SK-N-MC (cell line): ENCODE measurements around the gene KAT6B.

ENCODE experiments used
- DNase-seq: peaks from one replicate; pipeline ENCODE4 v3.0.0-alpha.2; 2011; ENCODE audit warnings: low read depth, low spot score
- H3K27ac ChIP-seq: fragments of 200-600 bp; sonication (generic); 2 replicates; pipeline ENCODE4 v1.5.1; 2016; ENCODE audit warnings: mixed run types
- H3K36me3 ChIP-seq: fragments of 200-600 bp; sonication (generic); 2 replicates; pipeline ENCODE4 v1.6.1; 2017; ENCODE audit warnings: antibody characterized with exemption, low read length, mixed read lengths; ENCODE audit not compliant: insufficient read depth
- H3K4me3 ChIP-seq: fragments of 200-600 bp; sonication (generic); 2 replicates; pipeline ENCODE4 v1.5.1; 2016
- H3K9ac ChIP-seq: fragments of 200-600 bp; sonication (generic); 2 replicates; pipeline ENCODE4 v1.8.0; 2017; ENCODE audit warnings: mixed run types, mixed read lengths; ENCODE audit not compliant: insufficient read length
- H3K9me3 ChIP-seq: fragments of 200-600 bp; sonication (generic); 2 replicates; pipeline ENCODE4 v1.6.1; 2017; ENCODE audit warnings: low read depth, mild to moderate bottlenecking, antibody characterized with exemption, low read length, moderate library complexity, mixed read lengths
- EZH2 ChIP-seq: fragments of 200-600 bp; sonication (generic); IDR thresholded peaks from one replicate; pipeline ENCODE4 v1.6.1; 2017; ENCODE audit warnings: antibody characterized with exemption
- FOXP2 ChIP-seq: optimal IDR thresholded peaks from 2 replicates; pipeline ENCODE3; 2011; ENCODE audit warnings: mild to moderate bottlenecking, moderate library complexity; ENCODE audit not compliant: insufficient read depth; ENCODE audit errors: extremely low read length, control extremely low read depth
- POLR2AphosphoS5 ChIP-seq: IDR thresholded peaks from 2 replicates; pipeline ENCODE4 v1.6.1; 2012; ENCODE audit warnings: mild to moderate bottlenecking, low read depth, low read length, borderline replicate concordance

The KAT6B gene

GRCh38 chr10:74827045-74827441 is 643 bp downstream of the KAT6B start:
- H3K4me3 ChIP-seq, result peak overlapping the region; percentile 70
- H3K9me3 ChIP-seq, result no peaks in the 10 kb centered on the region
- H3K27ac ChIP-seq, result no peak overlapping the region
- no peak for TF ChIP-seq POLR2AphosphoS5
- no peak overlapping the region for H3K9ac ChIP-seq
- H3K36me3 ChIP-seq, result no peaks in the 10 kb centered on the region
- DNase-seq, result no peak

DNA sequence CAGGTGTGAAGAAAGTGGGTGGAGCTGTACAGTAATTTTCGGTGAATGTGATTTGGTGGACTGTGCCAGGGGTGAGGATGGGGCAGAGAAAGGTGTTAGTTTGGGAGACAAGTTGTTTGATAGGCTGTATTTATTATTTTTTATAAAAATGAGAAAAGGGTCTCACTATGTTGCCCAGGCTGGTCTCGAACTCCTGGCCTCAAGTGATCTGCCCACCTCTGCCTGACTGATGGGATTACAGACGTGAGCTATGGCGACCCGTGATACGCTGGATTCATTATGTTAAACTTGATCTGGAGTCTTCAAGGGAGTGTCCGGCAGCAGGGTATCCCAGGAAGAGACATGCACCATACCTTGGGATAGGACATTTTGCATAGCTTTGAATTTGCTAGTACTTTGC is 1.3 kb downstream of the KAT6B start:
- Histone ChIP-seq H3K4me3 (no peak overlapping the region; the same call in 1 of the 2 replicates), H3K9ac (no peak overlapping the region), H3K36me3 (no peaks in the 10 kb centered on the region), H3K27ac (no peak overlapping the region), H3K9me3 (no peaks in the 10 kb centered on the region)
- TF ChIP-seq POLR2AphosphoS5, result no peak
- TF ChIP-seq EZH2, result no peak
- TF ChIP-seq FOXP2, result no peak
- no peak for DNase-seq

- H3K9ac ChIP-seq, result no peak overlapping the region
- TF ChIP-seq FOXP2 (no peak), EZH2 (no peak), POLR2AphosphoS5 (no peak)
- DNase-seq, result no peak
Measured at GRCh38 chr10:74828946-74829345, 2.5 kb downstream of the KAT6B start.

DNA sequence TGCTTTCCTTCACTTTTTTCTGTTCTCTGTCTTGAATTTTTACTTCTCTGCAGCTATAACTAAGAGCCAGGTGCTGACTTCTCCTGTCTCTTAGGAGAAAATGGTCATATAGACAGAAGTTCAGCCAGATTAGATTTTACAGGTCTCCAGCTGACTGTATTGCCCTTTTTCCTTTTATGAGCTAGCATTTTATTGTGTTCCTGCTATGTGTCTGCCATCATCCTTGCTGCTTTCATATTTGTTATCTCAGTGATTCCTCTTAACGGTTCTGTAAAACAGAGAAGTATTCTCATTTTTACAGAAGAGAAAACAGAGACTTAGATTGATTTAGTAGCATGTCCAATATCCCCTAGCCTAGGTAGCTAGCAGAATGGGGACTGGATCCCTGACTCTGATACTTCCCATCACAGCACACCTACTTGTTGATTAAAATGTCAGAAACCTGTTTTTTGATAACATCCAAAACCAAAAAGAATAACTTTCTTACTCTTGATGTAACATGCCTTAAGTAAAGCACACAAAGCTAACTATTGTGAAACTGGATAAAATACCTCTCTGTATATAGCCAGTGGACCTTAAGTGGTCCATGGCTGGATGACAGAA is 5.2 kb downstream of the KAT6B start:
- Histone ChIP-seq H3K27ac (no peak overlapping the region), H3K9ac (no peak overlapping the region), H3K4me3 (no peak overlapping the region), H3K9me3 (no peaks in the 10 kb centered on the region), H3K36me3 (no peaks in the 10 kb centered on the region)
- no peak for DNase-seq
- TF ChIP-seq POLR2AphosphoS5, result no peak
- no peak for TF ChIP-seq EZH2
- no peak for TF ChIP-seq FOXP2

More at GRCh38 chr10:74828946-74829345, 2.5 kb downstream of the KAT6B start:
- H3K9me3 ChIP-seq, result no peaks in the 10 kb centered on the region
- H3K36me3 ChIP-seq, result no peaks in the 10 kb centered on the region
- no peak overlapping the region for H3K27ac ChIP-seq
- H3K4me3 ChIP-seq, result no peak overlapping the region

DNA sequence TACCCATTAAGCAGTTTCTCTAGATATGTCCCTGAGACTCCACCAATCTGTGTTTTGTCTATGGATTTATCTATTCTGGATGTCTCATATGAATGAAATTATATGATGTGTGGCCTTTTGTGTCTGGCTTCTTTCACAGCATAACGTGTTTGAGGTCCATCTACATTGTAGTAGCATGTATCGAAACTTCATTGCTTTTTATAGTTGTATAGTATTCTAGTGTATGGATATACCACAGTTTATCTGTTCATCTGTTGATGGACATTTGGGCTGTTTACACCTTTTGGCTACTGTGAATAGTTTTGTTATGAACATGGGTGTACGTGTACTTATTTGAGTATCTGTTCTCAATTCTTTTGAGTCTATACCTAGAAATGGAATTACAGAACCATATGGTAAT is 9.6 kb downstream of the KAT6B start:
- Histone ChIP-seq H3K4me3 (no peak overlapping the region), H3K9me3 (no peaks in the 10 kb centered on the region), H3K9ac (no peak overlapping the region), H3K36me3 (no peaks in the 10 kb centered on the region), H3K27ac (no peak overlapping the region)
- no peak for TF ChIP-seq POLR2AphosphoS5
- no peak for TF ChIP-seq EZH2
- TF ChIP-seq FOXP2, result no peak
- no peak for DNase-seq

- DNase-seq, result no peak
- H3K4me3 ChIP-seq, result no peak overlapping the region
- no peak overlapping the region for H3K27ac ChIP-seq
- no peaks in the 10 kb centered on the region for H3K9me3 ChIP-seq
- no peak overlapping the region for H3K9ac ChIP-seq
- H3K36me3 ChIP-seq, result no peaks in the 10 kb centered on the region
- TF ChIP-seq EZH2 (no peak), POLR2AphosphoS5 (no peak), FOXP2 (no peak)
Measured at GRCh38 chr10:74836877-74837276, 10.5 kb downstream of the KAT6B start.

DNA sequence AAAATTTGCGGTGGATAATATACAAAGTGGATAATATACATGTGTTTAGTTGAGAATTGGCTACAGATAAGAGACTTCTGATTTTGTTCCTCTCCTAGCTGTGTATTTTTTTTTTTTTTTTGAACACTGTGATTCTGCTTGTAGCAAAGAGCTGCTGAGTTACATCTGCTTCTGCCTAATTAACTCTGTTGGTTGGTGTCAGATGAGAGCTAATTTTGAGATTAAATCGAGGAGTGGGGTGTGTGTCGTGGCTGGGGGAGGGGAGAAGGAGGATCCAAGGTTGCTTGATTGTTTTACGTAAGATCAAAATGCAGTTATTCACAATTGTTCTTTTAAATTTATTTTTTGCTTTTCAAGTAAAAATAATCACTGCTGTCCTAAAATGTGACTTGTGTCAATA is 11.3 kb downstream of the KAT6B start:
- TF ChIP-seq EZH2 (no peak), FOXP2 (no peak), POLR2AphosphoS5 (no peak)
- DNase-seq, result no peak
- no peaks in the 10 kb centered on the region for H3K36me3 ChIP-seq
- no peak overlapping the region for H3K9ac ChIP-seq
- no peaks in the 10 kb centered on the region for H3K9me3 ChIP-seq
- no peak overlapping the region for H3K27ac ChIP-seq
- H3K4me3 ChIP-seq, result no peak overlapping the region

DNA sequence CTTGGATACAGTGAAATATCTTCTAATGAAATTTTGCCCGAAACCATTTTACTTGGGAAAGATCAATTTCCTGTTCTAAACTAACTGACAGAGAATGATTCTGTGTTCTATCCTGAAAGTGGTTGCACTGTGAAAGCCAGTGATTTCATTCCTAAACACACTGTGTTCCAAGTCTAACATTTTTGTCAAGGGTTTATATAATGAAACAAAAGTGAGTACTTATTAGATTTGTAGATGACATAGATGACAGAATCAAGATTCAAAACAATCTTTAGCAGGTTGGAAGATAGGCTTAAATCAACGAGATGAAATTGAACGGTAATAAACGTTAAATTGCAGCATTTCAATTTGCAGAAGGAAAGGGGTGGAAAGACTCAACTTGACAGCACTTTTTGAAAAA is 13.3 kb downstream of the KAT6B start:
- H3K36me3 ChIP-seq, result no peaks in the 10 kb centered on the region
- TF ChIP-seq POLR2AphosphoS5, result no peak
- TF ChIP-seq EZH2, result no peak
- TF ChIP-seq FOXP2, result no peak

GRCh38 chr10:74841265-74841973 is 15.0 kb downstream of the KAT6B start:
- Histone ChIP-seq H3K4me3 (no peak overlapping the region), H3K9me3 (no peaks in the 10 kb centered on the region), H3K9ac (no peak overlapping the region), H3K27ac (no peak overlapping the region), H3K36me3 (no peaks in the 10 kb centered on the region)
- no peak for DNase-seq
- no peak for TF ChIP-seq FOXP2
- no peak for TF ChIP-seq POLR2AphosphoS5
- no peak for TF ChIP-seq EZH2

More for the DNA sequence above, 13.3 kb downstream of the KAT6B start:
- DNase-seq, result no peak
- Histone ChIP-seq H3K9me3 (no peaks in the 10 kb centered on the region), H3K9ac (no peak overlapping the region), H3K27ac (no peak overlapping the region), H3K4me3 (no peak overlapping the region)
